Karpas-422 (cell line): ENCODE data around the gene SPSB4. TPM values are rescaled to one million over a fixed set of nuclear protein-coding genes. Genes with fewer than 3 reads are reported as not detected.
"Not testable (repeated sequence)": the region's sequence is repeated elsewhere in the genome, so short reads cannot be mapped to it uniquely, and the experiment has no call there.

Experiments
- DNase-seq: peaks from one replicate; pipeline ENCODE4 v3.0.0-alpha.2; 2015
- H2AFZ ChIP-seq: fragments of 200-600 bp; sonication (generic); 2 replicates; pipeline ENCODE4 v1.6.1; 2014; ENCODE audit warnings: antibody characterized with exemption, low read length, mixed read lengths
- H3K27ac ChIP-seq: fragments of 200-600 bp; sonication (generic); 2 replicates; pipeline ENCODE4 v1.5.1; 2014; ENCODE audit warnings: mild to moderate bottlenecking, low read length, moderate library complexity
- H3K27me3 ChIP-seq: fragments of 200-600 bp; sonication (generic); 2 replicates; pipeline ENCODE4 v1.6.1; 2014; ENCODE audit warnings: low read length, mixed read lengths
- H3K36me3 ChIP-seq: fragments of 200-600 bp; sonication (generic); 2 replicates; pipeline ENCODE4 v1.6.1; 2014; ENCODE audit warnings: low read length, mixed read lengths; ENCODE audit not compliant: insufficient read depth
- H3K4me1 ChIP-seq: fragments of 200-600 bp; sonication (generic); 2 replicates; pipeline ENCODE4 v1.6.1; 2014; ENCODE audit warnings: mild to moderate bottlenecking, low read length, mixed read lengths
- H3K4me2 ChIP-seq: fragments of 200-600 bp; sonication (generic); 2 replicates; pipeline ENCODE4 v1.6.1; 2014; ENCODE audit warnings: low read length, low read depth, mild to moderate bottlenecking; ENCODE audit not compliant: poor library complexity, severe bottlenecking
- H3K4me3 ChIP-seq: fragments of 200-600 bp; sonication (generic); 2 replicates; pipeline ENCODE4 v1.5.1; 2014; ENCODE audit warnings: mild to moderate bottlenecking, antibody characterized with exemption, low read length, mixed read lengths
- H3K79me2 ChIP-seq: fragments of 200-600 bp; sonication (generic); 2 replicates; pipeline ENCODE4 v1.6.1; 2014; ENCODE audit warnings: mild to moderate bottlenecking, low read length, mixed read lengths
- H3K9ac ChIP-seq: fragments of 200-600 bp; sonication (generic); 2 replicates; pipeline ENCODE4 v1.6.0; 2014; ENCODE audit warnings: low read length
- H3K9me2 ChIP-seq: fragments of 200-600 bp; sonication (generic), shearing (Covaris generic); replicated peaks from 2 replicates; pipeline ENCODE4 v1.6.0; 2014; ENCODE audit warnings: mild to moderate bottlenecking, low read length, moderate library complexity; ENCODE audit not compliant: insufficient read depth
- H3K9me3 ChIP-seq: fragments of 300-700, 200-600 bp; sonication (generic); 2 replicates; pipeline ENCODE4 v1.6.1; 2014; ENCODE audit warnings: low read length, mixed read lengths
- H4K20me1 ChIP-seq: fragments of 200-600 bp; sonication (generic); 2 replicates; pipeline ENCODE4 v1.6.1; 2014; ENCODE audit warnings: mild to moderate bottlenecking, antibody characterized with exemption, low read length, low read depth; ENCODE audit not compliant: insufficient read depth
- total RNA-seq: library from RNA; depleted of rRNA; stranded (reverse); fragments of >200 nt; shearing (Covaris generic); gene quantifications from 2 replicates; pipeline ENCODE4 v1.2.3, GENCODE V29; 2014; ENCODE audit warnings: low replicate concordance

SPSB4 gene
- total RNA-seq, 1 experiment from 2014 or later, result not detected

DNA sequence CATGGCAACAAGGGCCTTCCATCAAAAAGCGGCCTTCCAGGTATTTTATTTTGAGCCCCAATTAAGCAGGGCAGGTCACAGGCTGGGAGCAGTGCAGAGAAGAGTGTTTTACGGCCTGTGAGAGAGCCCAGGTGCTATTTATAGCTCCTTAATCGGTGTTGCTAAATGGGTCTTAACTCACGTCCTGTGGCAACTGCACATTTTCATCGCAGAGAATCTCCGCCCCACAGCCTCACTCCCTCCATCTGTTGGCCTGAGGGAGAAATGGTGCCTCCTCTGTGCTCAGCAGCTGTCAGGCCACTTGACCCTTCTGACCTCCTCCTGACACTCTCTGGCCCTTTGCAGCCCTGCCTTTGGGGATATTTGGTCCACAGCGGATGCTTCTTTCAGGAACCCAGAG is 58.6 kb downstream of the SPSB4 start:
- no peaks in the 10 kb centered on the region for H3K79me2 ChIP-seq
- no peaks in the 10 kb centered on the region for H3K36me3 ChIP-seq
- DNase-seq, result no peak
- H3K9me3 ChIP-seq, result no peaks in the 10 kb centered on the region
- no peak overlapping the region for H2AFZ ChIP-seq
- no peaks in the 10 kb centered on the region for H3K4me1 ChIP-seq
- no peak overlapping the region for H3K9ac ChIP-seq
- H4K20me1 ChIP-seq, result no peaks in the 10 kb centered on the region
- no peak overlapping the region for H3K27ac ChIP-seq
- no peak overlapping the region for H3K4me3 ChIP-seq
- no peak overlapping the region for H3K4me2 ChIP-seq
- H3K27me3 ChIP-seq, result no peaks in the 10 kb centered on the region
- no peaks in the 10 kb centered on the region for H3K9me2 ChIP-seq

DNA sequence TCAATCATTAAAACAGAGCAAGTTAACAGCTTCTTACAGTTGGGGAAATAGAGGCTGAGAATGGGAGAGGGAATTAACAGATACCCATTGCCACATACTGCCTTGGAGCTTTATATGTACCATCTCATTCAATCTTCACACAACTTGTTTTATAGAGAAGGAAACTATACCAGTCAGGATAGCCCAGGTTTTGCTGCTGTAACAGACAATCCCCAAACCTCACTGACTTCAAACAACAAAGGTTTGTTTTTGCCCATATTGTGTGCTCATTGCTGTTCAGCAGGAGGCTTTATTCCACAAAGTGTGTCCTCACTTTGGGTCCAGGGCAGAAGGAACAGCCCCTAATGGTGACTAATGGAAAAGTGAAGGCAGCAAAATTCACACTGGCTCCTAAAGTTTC is 59.2 kb downstream of the SPSB4 start:
- Histone ChIP-seq H3K4me3 (no peak overlapping the region), H3K79me2 (no peaks in the 10 kb centered on the region), H3K27ac (no peak overlapping the region), H3K27me3 (no peaks in the 10 kb centered on the region), H3K36me3 (no peaks in the 10 kb centered on the region), H3K4me2 (no peak overlapping the region), H3K9ac (no peak overlapping the region), H3K9me3 (no peaks in the 10 kb centered on the region), H2AFZ (no peak overlapping the region), H4K20me1 (no peaks in the 10 kb centered on the region), H3K4me1 (no peaks in the 10 kb centered on the region), H3K9me2 (no peaks in the 10 kb centered on the region)
- DNase-seq, result no peak

DNA sequence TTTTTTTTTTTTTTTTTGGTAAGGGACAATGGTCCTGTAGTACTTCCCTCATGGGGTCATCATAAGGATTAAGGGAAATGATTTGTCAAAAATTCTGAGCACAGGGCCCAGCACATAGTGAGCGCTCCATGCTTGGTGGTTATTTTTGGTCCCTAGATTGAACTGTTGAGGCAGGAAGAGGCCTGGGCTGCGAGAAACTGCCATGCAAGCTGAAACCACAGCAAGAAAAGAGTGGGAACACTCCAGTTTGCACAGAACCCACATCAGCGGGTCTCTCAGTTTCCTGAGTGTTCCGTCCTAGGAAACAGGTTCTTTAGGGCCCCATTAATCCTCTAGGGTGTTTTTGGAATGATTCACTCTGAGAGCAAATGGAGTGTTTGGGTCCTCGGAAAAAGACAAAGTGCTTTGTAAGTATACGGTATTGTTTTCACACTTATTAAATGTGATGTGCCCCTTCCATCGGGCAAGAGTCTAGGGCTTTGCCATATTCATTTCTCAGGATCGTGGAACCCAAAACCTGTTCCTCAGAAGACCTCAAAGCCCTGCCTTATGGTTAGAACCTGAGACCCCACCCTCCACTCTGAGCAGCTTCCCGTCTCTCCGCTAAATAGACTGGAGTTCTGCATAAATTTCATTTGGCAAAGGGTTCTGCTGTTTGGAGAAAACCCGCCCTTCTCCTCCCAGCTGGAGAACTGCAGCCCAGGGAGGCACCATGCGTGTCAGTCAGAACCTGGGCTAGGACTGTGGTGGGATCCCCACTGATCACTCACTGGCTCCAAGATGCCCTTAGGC is 60.4 kb downstream of the SPSB4 start:
- Histone ChIP-seq H3K4me2 (no peak overlapping the region), H3K9me3 (no peaks in the 10 kb centered on the region), H3K36me3 (no peaks in the 10 kb centered on the region), H3K9ac (no peak overlapping the region), H3K9me2 (no peaks in the 10 kb centered on the region), H3K27me3 (no peaks in the 10 kb centered on the region), H3K4me3 (no peak overlapping the region), H2AFZ (no peak overlapping the region), H3K4me1 (no peaks in the 10 kb centered on the region), H4K20me1 (no peaks in the 10 kb centered on the region), H3K79me2 (no peaks in the 10 kb centered on the region), H3K27ac (no peak overlapping the region)
- no peak for DNase-seq

DNA sequence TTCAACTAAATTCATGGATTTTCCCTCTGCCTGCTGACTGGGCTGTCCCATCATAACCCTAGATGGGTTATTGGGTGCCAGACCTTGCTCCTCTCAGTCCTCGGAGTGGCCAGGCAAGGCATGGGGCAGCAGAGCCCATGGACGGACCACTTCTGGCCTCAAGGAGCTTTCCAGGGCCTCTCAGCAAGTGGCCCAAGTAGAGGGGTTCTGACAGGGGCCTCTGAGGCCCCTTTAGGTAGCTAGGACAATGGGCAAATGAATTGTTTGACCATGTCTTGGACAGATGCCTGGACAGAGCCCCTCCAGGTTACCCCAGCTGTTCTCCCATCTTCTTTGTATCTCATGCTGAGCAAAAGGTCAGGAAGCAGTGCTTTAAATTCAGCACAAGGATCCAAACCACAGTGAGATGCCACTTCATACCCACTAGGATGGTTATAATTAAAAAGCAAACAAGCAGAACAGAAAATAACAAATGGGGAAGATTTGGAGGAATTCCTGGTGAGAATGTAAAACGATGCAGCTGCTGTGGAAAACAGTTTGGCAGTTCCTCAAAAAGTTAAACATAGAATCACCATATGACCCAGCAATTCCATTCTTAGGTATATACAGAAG is 61.6 kb downstream of the SPSB4 start:
- no peak for DNase-seq
- H3K79me2 ChIP-seq, result no peaks in the 10 kb centered on the region

DNA sequence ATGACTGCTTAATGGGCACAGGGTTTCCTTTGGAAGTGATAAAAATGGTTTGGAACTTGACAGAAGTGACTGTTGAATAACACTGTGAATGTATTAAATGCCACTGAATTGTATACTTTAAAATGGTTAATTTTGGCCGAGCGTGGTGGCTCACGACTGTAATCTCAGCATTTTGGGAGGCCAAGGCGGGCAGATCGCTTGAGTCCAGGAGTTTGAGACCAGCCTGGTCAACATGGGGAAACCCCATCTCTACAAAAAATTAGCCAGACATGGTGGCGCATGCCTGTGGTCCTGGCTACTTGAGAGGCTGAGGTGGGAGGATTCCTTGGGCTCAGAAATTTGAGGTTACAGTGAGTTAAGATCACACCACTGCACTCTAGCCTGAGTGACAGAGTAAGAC is 62.5 kb downstream of the SPSB4 start:
- H3K4me2 ChIP-seq, H3K4me1 ChIP-seq, DNase-seq, H3K79me2 ChIP-seq, H3K9me3 ChIP-seq, H3K27me3 ChIP-seq, H3K4me3 ChIP-seq, H2AFZ ChIP-seq, H3K9me2 ChIP-seq, H3K36me3 ChIP-seq, H3K27ac ChIP-seq, H4K20me1 ChIP-seq, H3K9ac ChIP-seq: not testable (repeated sequence)

More for the DNA sequence above, 61.6 kb downstream of the SPSB4 start:
- Histone ChIP-seq H3K9me3 (no peaks in the 10 kb centered on the region), H3K4me3 (no peak overlapping the region), H3K9ac (no peak overlapping the region), H4K20me1 (no peaks in the 10 kb centered on the region), H3K27me3 (no peaks in the 10 kb centered on the region), H2AFZ (no peak overlapping the region), H3K4me1 (no peaks in the 10 kb centered on the region), H3K36me3 (no peaks in the 10 kb centered on the region), H3K27ac (no peak overlapping the region), H3K4me2 (no peak overlapping the region), H3K9me2 (no peaks in the 10 kb centered on the region)

DNA sequence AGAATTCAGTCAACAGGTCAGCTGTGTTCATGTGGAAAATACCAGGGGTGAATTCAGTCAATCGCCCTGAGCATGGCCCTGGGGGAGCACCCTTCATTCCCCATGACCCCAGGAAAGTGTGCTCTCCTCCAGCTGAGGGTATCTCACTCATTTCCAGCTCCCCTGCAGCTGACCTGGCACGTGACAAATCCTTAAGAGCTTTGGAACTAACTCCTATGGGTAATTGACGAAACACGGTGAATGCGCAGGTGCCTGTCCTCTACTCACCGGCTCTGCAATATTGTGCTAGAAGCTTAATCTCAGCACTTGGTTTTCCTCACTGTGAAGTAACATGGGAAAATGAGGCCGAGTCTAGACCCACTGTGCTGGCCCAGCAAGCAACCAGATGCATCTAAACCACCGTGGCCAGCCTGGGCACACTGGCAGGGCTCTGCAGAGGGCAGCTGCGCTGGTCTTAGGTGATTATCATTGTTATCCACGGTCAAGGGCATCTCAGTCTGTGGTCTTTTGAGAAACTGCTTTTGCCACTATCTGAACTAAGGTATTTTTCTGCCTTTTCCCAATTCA is 63.1 kb downstream of the SPSB4 start:
- Histone ChIP-seq H3K27ac (no peak overlapping the region), H3K4me2 (no peak overlapping the region), H3K27me3 (no peaks in the 10 kb centered on the region), H3K4me3 (no peak overlapping the region), H2AFZ (no peak overlapping the region), H3K9me2 (no peaks in the 10 kb centered on the region), H4K20me1 (no peaks in the 10 kb centered on the region), H3K79me2 (no peaks in the 10 kb centered on the region), H3K36me3 (no peaks in the 10 kb centered on the region), H3K9ac (no peak overlapping the region), H3K9me3 (no peaks in the 10 kb centered on the region), H3K4me1 (no peaks in the 10 kb centered on the region)
- no peak for DNase-seq

DNA sequence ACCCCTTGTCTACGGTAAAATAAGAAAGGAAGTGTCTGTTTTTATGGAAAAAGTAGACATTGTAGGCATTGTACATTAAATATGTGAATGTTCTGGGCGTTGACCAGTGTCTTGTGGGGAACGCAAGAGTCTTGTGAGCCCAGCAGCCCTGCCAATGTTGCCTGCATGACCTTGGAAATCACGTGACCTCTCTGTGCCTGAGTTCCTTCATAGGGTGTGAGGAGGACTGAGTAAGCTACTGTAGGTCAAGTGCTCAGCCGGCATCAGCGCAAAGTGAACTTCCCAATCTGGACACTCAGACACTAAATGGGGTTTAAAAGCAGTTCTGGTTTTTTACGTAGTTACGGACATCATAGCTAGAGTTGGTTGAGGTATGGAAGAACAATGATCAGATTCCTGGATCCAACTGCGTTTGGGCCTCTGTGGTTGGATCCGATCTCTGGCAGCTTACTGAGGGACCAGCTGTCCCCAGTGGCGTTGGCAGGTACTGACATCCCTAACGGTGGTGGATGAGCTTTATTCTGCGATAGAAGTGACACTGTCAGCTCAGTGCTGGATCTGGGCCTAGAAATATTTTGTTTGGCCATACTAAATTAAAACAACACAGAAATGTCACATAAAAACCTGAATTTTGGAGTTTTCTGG is 63.8 kb downstream of the SPSB4 start:
- Histone ChIP-seq H3K27ac (no peak overlapping the region), H3K4me1 (no peaks in the 10 kb centered on the region), H3K4me2 (no peak overlapping the region), H3K36me3 (no peaks in the 10 kb centered on the region), H3K9me2 (no peaks in the 10 kb centered on the region), H3K4me3 (no peak overlapping the region), H2AFZ (no peak overlapping the region), H3K79me2 (no peaks in the 10 kb centered on the region), H3K9ac (no peak overlapping the region), H3K9me3 (no peaks in the 10 kb centered on the region), H3K27me3 (no peaks in the 10 kb centered on the region), H4K20me1 (no peaks in the 10 kb centered on the region)
- peak; percentile 45 for DNase-seq

DNA sequence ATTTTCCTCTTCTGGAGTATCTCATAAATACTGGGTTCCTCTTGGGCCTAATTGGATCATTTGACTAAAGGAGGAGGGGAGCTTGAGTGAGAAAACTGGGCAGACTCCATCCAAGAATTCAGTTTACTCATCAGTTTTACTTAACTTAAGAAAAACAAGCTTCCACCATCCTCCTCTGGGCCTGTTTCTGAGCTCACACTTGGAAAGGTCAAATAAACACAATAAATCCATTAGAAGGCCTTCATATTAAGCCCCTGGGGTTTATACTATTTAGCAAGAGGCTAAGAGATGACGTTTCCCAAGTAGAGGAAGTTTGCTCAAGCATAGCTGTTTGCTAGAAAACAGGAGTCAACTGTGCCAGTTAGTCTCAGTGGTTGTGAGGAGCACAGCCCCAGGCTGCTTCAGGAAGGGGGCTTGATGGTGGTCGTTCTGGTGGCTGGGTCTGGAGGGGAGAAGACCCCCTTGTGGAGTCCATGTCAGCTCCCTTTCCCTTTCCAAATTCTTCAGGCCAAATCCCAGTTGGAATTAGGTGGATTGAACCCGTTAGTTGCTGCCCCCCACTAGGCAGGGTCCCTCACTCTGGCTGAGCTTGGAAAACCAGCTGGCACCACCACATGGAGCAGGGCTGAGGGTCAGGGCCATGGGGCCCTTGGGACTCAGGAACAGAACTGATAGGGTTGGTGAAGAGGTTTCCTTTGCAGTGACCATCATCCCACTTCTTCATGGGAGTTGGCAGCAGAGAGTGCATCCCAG is 64.8 kb downstream of the SPSB4 start:
- Histone ChIP-seq H3K4me2 (no peak overlapping the region), H3K4me3 (no peak overlapping the region), H3K9me3 (no peaks in the 10 kb centered on the region), H3K27me3 (no peaks in the 10 kb centered on the region), H2AFZ (no peak overlapping the region), H3K9me2 (no peaks in the 10 kb centered on the region), H3K4me1 (no peaks in the 10 kb centered on the region), H3K27ac (no peak overlapping the region), H4K20me1 (no peaks in the 10 kb centered on the region), H3K36me3 (no peaks in the 10 kb centered on the region), H3K9ac (no peak overlapping the region), H3K79me2 (no peaks in the 10 kb centered on the region)
- DNase-seq, result no peak
